Measurements from ENCODE around the gene COLGALT1.

The COLGALT1 gene

DNA sequence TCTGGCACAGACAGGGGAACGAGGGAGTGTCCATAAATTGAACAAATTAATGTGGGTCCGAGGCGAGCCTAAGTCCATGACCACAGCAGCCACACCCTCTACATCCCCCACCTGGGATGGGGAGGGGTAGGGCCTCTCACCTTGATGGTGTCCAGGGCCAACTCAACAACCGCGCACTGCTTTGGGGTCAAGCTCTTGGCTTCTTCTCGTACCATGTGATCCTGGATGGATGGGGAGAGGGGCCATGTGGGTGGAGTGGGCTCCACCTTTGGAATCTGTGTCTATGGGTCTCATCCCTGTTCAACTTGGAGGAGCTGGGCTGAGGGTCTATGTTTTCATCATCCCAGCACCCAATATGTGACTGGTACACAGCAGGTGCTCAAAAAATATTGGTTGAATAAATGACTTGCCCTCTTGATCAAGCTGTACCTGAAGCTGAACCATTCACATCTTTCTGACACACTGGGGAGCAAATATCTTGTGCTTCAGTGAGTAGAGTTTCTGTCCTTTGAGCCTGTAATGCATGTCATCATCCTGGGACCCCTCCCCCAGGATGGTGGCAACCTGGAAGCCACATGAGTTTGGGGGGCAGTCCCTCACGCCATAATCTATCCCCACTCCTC, 62.9 kb downstream of the COLGALT1 start:
- no peak for DNase-seq (ENCODE audit: low read depth in 2 of 3, low spot score in 1 of 3)

DNA sequence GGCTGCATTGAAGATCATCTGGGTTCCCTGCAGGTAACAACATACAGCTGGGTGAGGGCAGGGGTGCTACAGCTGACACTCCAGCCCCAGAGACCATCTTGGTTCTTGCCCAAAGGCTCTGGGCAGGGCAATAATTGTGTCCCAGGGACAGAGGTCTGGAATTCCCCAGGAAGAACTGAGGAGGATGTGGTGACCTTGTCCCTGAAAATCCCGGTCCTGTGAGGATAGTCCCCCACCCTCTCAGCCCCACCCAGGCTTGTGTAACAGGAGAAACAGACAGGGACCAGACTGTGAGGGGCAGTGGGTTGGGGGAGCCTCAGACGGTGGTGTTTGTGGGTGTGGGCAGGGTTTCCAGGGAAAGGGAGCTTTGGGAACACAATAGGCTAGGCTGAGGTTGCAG, 63.5 kb downstream of the COLGALT1 start:
- DNase-seq (ENCODE audit: low read depth in 2 of 3, low spot score in 1 of 3) = no peak

DNA sequence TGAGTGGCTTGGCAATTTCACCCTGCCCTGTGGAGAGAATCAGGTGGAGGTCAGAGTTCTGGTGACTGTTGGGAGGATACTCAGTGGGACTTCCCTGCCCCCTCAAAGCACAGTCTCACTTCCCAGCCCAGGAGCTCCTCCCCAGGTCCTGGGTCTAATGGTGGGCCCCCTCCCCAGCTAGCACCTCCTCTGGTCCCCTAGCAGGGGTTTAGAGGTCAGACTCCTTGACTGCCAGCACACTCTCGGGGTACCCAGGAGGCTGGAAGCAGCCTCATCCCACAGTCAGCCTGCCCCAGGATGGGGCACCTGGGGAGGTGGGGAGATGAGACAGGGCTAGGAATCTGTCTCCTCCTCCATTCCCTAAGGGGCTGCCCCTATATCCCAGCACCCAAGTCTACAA, 65.2 kb downstream of the COLGALT1 start:
- DNase-seq (ENCODE audit: low read depth in 2 of 3, low spot score in 1 of 3) = no peak

DNA sequence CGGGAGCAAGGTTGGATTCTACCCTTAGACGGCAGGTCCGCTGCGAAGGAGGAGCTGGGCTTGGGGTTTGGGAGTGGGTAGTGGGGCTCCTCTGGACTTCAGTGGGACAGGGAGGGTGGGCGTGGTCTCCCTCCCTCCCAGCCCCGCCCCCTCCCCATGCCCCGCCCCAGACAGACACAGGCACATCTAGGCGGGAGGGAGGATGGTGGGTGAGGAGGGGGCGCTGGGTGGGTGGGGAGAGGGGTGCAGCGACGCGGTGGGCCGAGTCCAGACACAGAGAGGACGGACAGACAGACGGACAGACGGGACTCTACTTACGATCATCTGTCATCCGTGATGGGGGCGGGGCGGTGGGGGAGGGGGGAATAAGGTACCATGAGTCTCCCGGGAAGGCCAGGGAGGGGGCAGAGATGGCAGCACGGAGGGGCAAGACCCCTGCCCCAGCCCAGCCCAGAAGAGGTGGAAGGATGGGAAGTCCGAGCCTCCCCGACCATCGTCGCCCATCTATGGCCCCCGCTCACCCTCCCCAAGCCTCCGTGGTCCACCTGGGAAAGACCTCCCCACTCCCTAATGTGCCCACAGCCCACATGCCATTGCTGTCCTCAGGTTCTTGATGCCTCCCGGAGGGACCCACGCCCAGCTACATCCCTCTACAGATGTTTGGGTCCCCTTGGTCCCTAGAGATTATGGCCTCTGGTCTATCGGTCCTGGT, 67.9 kb downstream of the COLGALT1 start:
- no peak for DNase-seq (ENCODE audit: low read depth in 2 of 3, low spot score in 1 of 3)

DNA sequence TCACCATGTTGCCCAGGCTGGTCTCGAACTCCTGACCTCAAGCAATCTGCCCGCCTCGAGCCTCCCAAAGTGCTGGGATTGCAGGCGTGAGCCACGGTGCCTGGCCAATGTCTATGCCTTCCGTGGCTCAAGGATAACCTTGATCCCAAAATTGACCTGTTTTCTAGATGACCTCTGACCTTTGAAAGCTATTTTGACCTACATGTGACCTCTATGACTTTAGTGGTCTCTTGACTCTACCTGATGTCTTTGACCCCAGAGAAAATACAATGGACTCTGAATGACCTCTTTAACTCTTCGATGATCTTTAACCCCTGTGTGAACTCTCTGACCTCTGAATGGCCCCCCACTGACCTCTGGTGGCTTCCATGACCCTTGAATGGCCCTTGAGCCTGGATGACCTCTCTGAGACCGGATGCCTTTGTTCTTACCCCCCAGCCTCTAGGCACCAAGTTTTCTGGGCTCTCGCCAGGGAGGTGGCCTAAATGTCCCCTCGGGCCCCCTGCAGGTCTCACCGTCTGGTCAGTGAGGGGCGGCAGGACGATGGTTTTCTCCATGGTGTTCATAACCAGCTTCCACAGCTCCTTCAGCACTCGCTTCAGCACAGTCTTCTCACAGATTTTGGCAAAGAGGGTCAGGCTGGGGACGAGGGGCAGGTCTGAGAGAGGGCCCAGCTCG, 69.0 kb downstream of the COLGALT1 start:
- no peak for DNase-seq (ENCODE audit: low read depth in 2 of 3, low spot score in 1 of 3)

DNA sequence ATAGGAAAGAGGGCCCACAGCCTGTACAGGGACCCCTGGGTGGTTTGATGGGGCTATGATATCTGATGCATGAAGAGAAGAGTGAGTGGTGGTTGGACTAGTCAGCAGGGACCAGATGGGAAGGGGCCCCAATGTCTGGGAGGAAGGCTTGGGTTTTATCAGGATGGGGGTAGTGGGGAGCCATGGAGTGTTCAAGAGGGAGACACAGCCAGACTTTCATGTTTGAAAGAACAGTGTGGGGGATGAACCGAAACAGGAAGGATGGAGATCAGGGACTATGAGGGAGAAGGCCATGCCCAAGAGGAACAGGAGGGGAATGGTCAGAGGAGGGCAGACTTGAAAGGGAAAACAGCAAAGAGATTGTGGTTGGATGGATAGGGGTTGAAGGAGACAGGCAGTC, 69.6 kb downstream of the COLGALT1 start:
- no peak for DNase-seq (ENCODE audit: low read depth in 2 of 3, low spot score in 1 of 3)

DNA sequence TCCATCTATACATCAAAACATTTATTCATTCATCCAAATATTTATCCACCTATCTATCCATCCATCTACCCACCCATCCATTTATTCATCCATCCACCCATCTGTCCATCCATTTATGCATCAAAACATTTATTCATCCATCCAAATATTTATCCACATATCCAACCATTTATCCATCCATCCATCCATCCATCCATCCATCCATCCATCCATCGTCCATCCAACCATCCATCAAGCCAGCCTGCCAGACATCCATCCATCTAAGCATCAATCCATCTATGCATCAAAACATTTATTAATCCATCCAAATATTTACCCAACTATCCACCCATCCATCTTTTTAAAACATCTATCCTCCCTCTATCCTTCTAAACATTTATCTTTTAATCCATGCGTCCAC, 70.5 kb downstream of the COLGALT1 start:
- no peak for DNase-seq (ENCODE audit: low read depth in 2 of 3, low spot score in 1 of 3)

DNA sequence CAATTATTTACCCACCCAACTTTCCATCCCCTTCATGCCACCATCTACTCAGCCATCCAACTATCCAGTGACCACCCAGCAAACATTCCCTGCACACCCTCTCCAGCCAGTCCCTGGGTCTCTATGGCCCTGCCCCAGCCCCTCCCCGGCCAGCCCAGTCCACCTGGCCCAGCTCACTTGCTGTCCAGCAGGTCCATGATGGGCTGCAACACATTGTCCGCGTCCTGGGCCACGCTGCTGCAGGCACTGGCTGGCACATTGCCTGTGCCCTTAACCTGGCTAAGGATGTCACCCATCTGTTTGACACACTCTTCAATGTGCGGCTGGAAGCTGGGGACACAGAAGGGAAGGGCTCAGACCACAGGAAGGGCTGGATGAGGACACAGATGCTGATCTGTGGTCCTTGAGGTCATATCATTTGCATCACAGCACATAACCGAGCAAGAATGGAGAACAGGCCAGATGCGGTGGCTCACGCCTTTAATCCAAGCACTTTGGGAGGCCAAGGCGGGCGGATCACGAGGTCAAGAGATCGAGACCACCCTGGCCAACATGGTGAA, 71.1 kb downstream of the COLGALT1 start:
- DNase-seq (ENCODE audit: low read depth in 2 of 3, low spot score in 1 of 3) = no peak

DNA sequence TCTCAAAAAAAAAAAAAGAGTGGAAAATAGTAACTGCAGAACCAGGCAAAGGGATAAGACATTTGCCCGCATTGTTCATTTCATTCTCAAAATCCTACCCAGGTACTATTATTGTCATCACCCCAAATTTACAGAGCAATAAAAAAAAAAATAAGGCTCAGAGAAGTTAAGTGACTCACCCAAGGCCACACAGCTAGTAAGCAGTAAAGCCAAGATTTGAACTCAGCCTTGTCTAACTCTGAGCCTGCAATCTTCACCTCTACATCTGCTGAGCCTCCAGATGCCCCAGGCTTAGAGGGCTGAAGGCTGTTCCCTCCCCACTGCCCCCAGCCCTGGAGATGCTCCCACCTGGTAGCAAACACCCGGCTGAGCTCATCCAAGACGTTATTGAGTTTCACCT, 71.7 kb downstream of the COLGALT1 start:
- DNase-seq (ENCODE audit: low read depth in 2 of 3, low spot score in 1 of 3) = no peak

DNA sequence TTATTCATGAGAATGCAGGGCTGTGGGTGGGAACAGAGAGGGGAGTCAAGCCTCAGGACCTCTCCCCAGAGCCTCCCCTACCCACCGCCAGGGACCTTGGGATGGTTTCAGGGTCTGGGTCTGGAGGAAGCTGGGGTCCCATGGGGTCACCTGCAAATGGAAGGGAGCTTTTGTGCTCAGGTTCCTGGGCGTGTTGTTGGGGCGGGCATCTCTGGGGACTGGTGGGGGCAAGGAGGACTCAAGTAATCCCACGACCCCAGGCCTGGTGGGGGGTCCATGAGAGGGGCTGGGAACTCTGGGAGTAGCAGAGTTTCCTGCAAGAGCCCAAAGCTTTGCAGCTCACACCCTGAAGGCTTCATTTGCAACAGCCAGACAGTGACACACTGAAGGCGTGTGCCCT, 72.5 kb downstream of the COLGALT1 start:
- DNase-seq (ENCODE audit: low read depth in 2 of 3, low spot score in 1 of 3) = no peak

DNA sequence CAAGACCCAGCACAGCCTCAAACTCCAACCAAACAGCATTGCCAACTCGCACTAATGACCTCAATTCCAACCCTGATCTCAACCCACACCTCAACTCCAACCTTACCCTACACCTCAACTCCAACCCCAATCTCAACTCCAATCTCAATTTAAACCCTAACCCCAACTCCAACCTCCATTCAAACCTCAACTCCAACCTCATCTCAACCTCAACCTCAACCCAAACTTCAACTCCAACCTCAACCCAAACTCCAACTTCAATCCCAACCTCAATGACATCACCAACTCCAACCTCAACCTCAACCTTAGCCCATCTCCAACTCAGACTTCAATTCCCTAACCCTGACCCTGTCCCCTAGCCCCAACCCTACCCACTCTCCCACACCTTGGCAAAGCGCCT, 74.3 kb downstream of the COLGALT1 start:
- DNase-seq (ENCODE audit: low read depth in 2 of 3, low spot score in 1 of 3) = no peak

DNA sequence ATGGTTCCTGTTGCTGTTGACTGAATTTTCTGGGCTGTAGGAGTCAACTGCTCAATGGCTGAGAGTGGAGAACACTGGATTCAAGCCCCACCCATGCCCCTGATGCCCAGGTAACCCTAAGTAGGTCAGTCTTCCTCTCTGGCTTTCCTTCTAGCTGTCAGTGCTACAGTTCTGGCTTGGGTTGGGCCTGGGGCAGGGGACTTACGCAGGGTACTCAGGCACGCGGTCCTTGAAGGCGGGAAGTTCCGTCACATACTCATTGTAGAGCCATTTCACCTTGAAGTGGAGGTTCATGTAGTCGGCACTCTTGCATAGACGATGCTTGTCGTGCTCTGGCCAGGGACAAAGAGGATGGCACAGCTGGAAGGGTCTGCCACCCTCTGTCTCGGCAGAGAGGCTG, 77.1 kb downstream of the COLGALT1 start:
- no peak for DNase-seq (ENCODE audit: low read depth in 2 of 3, low spot score in 1 of 3)

Data from stimulated activated CD4-positive, alpha-beta T cell treated with anti-CD3 and anti-CD28 coated beads, Interleukin-12 subunit alpha, Interleukin-12 subunit beta, amount 100 ng/mL, for 48 hours (primary cell).